ENCODE measurements around the gene COLEC11. TPM values are rescaled to one million over a fixed set of nuclear protein-coding genes. Genes with fewer than 3 reads are reported as not detected.

COLEC11 gene
- total and polyA plus RNA-seq, 2 of the 13 experiments (the other 11 are each of a cell fraction or from before 2014, with no cell fraction given) = 1.5 to 3.0 TPM

GRCh38 chr2:3601561-3602271, 6.8 kb downstream of the COLEC11 start:
- ATAC-seq (no peak), FAIRE-seq (no peak), DNase-seq (ENCODE audit: low spot score) (no peak)
- Histone ChIP-seq H3K79me2 (ENCODE audit: insufficient read depth, low read length) (peaks cover 2% of the 10 kb centered on the region), H2AFZ (ENCODE audit: low read length) (peak overlapping the region; percentile 55), H3K27me3 (ENCODE audit: control insufficient read depth in 1 of 2, insufficient read depth in 2 of 2, low read length in 2 of 2) (no peaks in the 10 kb centered on the region; a peak in 1 of 5 replicates), H4K20me1 (ENCODE audit: insufficient read depth, low read length) (no peaks in the 10 kb centered on the region), H3K27ac (ENCODE audit: extremely low read length, insufficient read depth, low read length) (no peak overlapping the region), H3K4me2 (ENCODE audit: low read depth, low read length) (peak overlapping the region; percentile 49), H3K4me3 (replicated peaks in 1 of 3; ENCODE audit: insufficient read depth in 1 of 3, low read depth in 2 of 3, low read length in 3 of 3) (no peak overlapping the region), H3K36me3 (replicated peaks in 1 of 2; ENCODE audit: control insufficient read depth in 1 of 2, insufficient read depth in 2 of 2, low read length in 2 of 2) (no peaks in the 10 kb centered on the region), H3K9me3 (ENCODE audit: low read length) (no peaks in the 10 kb centered on the region), H3K9ac (ENCODE audit: insufficient read depth, low read depth, low read length) (no peak overlapping the region), H3K4me1 (ENCODE audit: insufficient read depth, low read length) (peaks cover 78% of the 10 kb centered on the region)
- CTCF ChIA-PET (ENCODE audit: low intra/inter-chr PET ratio, low total read pairs) = no interaction called here
- no TSS peak for BruUV-seq (replicated peaks)
- no peak for TF ChIP-seq TFAP4 (IDR thresholded peaks at IDR 0.05; ENCODE audit: borderline replicate concordance, low read depth)
- TF ChIP-seq SNAPC5 (CRISPR knock-in tag; IDR thresholded peaks at IDR 0.05; ENCODE audit: borderline replicate concordance) = no peak
- no peak for TF ChIP-seq HMGA1 (CRISPR knock-in tag; conservative IDR thresholded peaks at IDR 0.05)
- no peak for TF ChIP-seq NFAT5 (CRISPR knock-in tag; IDR thresholded peaks at IDR 0.05)
- TF ChIP-seq RARG (CRISPR knock-in tag; IDR thresholded peaks at IDR 0.05; ENCODE audit: low read depth) = no peak
- no peak for TF ChIP-seq ZNF430 (CRISPR knock-in tag; IDR thresholded peaks at IDR 0.05)
- TF ChIP-seq IRF2 (CRISPR knock-in tag; IDR thresholded peaks at IDR 0.05) = no peak
- TF ChIP-seq ZNF615 (CRISPR knock-in tag; IDR thresholded peaks at IDR 0.05; ENCODE audit: borderline replicate concordance) = no peak
- no peak for TF ChIP-seq ZNF296 (CRISPR knock-in tag; conservative IDR thresholded peaks at IDR 0.05)
- TF ChIP-seq ZNF660 (CRISPR knock-in tag; IDR thresholded peaks at IDR 0.05; ENCODE audit: borderline replicate concordance, low read depth) = no peak
- no peak for TF ChIP-seq ZNF383 (CRISPR knock-in tag; IDR thresholded peaks at IDR 0.05; ENCODE audit: borderline replicate concordance)
- no peak for TF ChIP-seq HOXA3 (CRISPR knock-in tag; IDR thresholded peaks at IDR 0.05)
- no peak for TF ChIP-seq ZNF24 (IDR thresholded peaks at IDR 0.05)
- no peak for TF ChIP-seq CCDC6 (CRISPR knock-in tag; IDR thresholded peaks at IDR 0.05)
- no peak for TF ChIP-seq CSRNP2 (CRISPR knock-in tag; conservative IDR thresholded peaks at IDR 0.05; ENCODE audit: low read depth)
- POLR2A ChIA-PET = interaction anchor here (1.3 to 6.1 kb wide), 5 partner anchors 16 to 83 kb away, joined by 4 to 60 read pairs (median 5); partner anchors contain the start of gene RNASEH1
- 59% methylated on average over 22 of the region's 22 CpGs for WGBS (ENCODE audit: low lambda C conversion rate)
- in situ Hi-C loops (cut with HindIII; ENCODE audit: extremely low pct_ligation_motif_present, low pct_unique_long_range_greater_than_20kb) = no loop called here
- intact Hi-C loops (cut with micrococcal nuclease; ENCODE audit: unreplicated experiment) = no loop called here
